A673 (cell line): ENCODE results near the gene FAM163A.

ENCODE experiments used
- CTCF ChIP-seq: fragments of 300-800, 200-600 bp; sonication (generic); conservative IDR thresholded peaks from 2 replicates; pipeline ENCODE4 v1.5.1; 2017; ENCODE audit warnings: low read depth, mild to moderate bottlenecking, antibody characterized with exemption, low read length, moderate library complexity, mixed read lengths
- EZH2 ChIP-seq: fragments of 200-600 bp; sonication (generic); IDR thresholded peaks from 2 replicates; pipeline ENCODE4 v1.6.1; 2017; ENCODE audit warnings: borderline replicate concordance, low read depth, mild to moderate bottlenecking, mixed read lengths, antibody characterized with exemption, low read length; ENCODE audit not compliant: poor library complexity, severe bottlenecking

DNA sequence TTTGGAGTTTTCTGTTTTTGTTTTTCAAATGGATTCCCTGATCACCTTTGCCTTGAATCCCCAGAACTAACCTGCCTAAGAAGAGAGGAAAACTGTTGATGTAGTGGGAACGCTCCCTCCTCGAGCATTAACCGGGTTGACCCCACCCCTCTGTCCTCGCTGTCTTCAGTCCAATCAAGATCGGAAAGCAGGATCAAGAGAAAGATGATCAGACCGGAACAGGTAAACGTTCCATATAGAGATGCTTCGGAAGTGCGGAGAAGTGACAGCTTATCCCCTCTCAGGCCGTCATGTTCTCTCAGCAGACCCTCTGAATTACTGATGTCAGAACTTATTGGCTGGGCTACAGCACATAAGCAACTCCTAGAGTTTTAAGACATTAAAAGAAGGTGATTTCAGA lies 800 bp upstream of the FAM163A start:
- TF ChIP-seq CTCF (no peak), EZH2 (no peak)
